Neural cell (in vitro differentiated cells): Measurements from ENCODE around the gene ATP5F1A.

Experiments
- CTCF ChIP-seq: fragments of 450-650 bp; IDR thresholded peaks from 2 replicates; pipeline ENCODE4 v1.5.1; 2014; ENCODE audit warnings: antibody characterized with exemption, mild to moderate bottlenecking, moderate library complexity; ENCODE audit not compliant: poor library complexity, severe bottlenecking
- EP300 ChIP-seq: fragments of 450-650 bp; conservative IDR thresholded peaks from 2 replicates; pipeline ENCODE4 v1.6.1; 2014; ENCODE audit warnings: antibody characterized with exemption, mild to moderate bottlenecking, moderate library complexity; ENCODE audit not compliant: poor library complexity, severe bottlenecking
- EZH2 ChIP-seq: fragments of 200-600, 300-800 bp; shearing (Covaris generic), sonication (generic); IDR thresholded peaks from 2 replicates; pipeline ENCODE4 v1.6.1; 2014; ENCODE audit warnings: antibody characterized with exemption, low read length, borderline replicate concordance, mild to moderate bottlenecking; ENCODE audit not compliant: insufficient read depth, poor library complexity, severe bottlenecking
- POLR2AphosphoS5 ChIP-seq: IDR thresholded peaks from 2 replicates; pipeline ENCODE4 v1.6.1; 2012
- RAD21 ChIP-seq: fragments of 450-650 bp; conservative IDR thresholded peaks from 2 replicates; pipeline ENCODE4 v1.6.1; 2014; ENCODE audit warnings: antibody characterized with exemption, mild to moderate bottlenecking, moderate library complexity
- SMC3 ChIP-seq: fragments of 450-650 bp; conservative IDR thresholded peaks from 2 replicates; pipeline ENCODE4 v1.6.1; 2014; ENCODE audit warnings: antibody characterized with exemption, mild to moderate bottlenecking, moderate library complexity; ENCODE audit not compliant: poor library complexity
- TAF1 ChIP-seq: IDR thresholded peaks from 2 replicates; pipeline ENCODE4 v1.6.1; 2012; ENCODE audit warnings: low read depth

- TF ChIP-seq CTCF (no peak), SMC3 (no peak), EZH2 (no peak), TAF1 (no peak), POLR2AphosphoS5 (no peak), EP300 (no peak), RAD21 (no peak)
Observed at GRCh38 chr18:46046126-46046525, 52.0 kb downstream of the ATP5F1A start.
